GM12878 (cell line): Measurements from ENCODE around the gene RASGRP2. TPM values are rescaled to one million over a fixed set of nuclear protein-coding genes. Genes with fewer than 3 reads are reported as not detected.

Experiments
- ATF2 ChIP-seq: IDR thresholded peaks from 2 replicates; pipeline ENCODE4 v1.6.1; 2012; ENCODE audit warnings: low read length, inconsistent platforms
- ATF3 ChIP-seq: IDR thresholded peaks from 2 replicates; pipeline ENCODE4 v1.6.1; 2011; ENCODE audit warnings: low read depth, mild to moderate bottlenecking, low read length, moderate library complexity, borderline replicate concordance; ENCODE audit errors: extremely low read depth
- ATF7 ChIP-seq: fragments of 450-650 bp; IDR thresholded peaks from 2 replicates; pipeline ENCODE4 v1.6.1; 2016; ENCODE audit warnings: low read depth, mild to moderate bottlenecking
- BACH1 ChIP-seq: fragments of 450-650 bp; IDR thresholded peaks from 2 replicates; pipeline ENCODE4 v1.6.1; 2017; ENCODE audit warnings: mild to moderate bottlenecking, borderline replicate concordance
- BCL11A ChIP-seq: IDR thresholded peaks from 2 replicates; pipeline ENCODE4 v1.6.1; 2011; ENCODE audit warnings: low read depth, low read length
- E2F8 ChIP-seq: fragments of 450-650 bp; IDR thresholded peaks from 2 replicates; pipeline ENCODE4 v1.6.1; 2018; ENCODE audit warnings: mild to moderate bottlenecking, low read depth, moderate library complexity; ENCODE audit not compliant: partially characterized antibody
- HDAC6 ChIP-seq: fragments of 200-600 bp; sonication (generic); IDR thresholded peaks from one replicate; pipeline ENCODE4 v1.8.0; 2017; ENCODE audit warnings: antibody characterized with exemption; ENCODE audit not compliant: unreplicated experiment
- IKZF1 ChIP-seq: fragments of 450-650 bp; conservative IDR thresholded peaks from 2 replicates; pipeline ENCODE4 v1.6.1; 2017; ENCODE audit warnings: antibody characterized with exemption, mild to moderate bottlenecking
- IRF3 ChIP-seq: fragments of 450-650 bp; IDR thresholded peaks from 2 replicates; pipeline ENCODE4 v1.6.1; 2014; ENCODE audit warnings: mild to moderate bottlenecking
- MTA2 ChIP-seq: fragments of 450-650 bp; IDR thresholded peaks from 2 replicates; pipeline ENCODE4 v1.6.1; 2016; ENCODE audit warnings: low read depth, mild to moderate bottlenecking, moderate library complexity
- MTA3 ChIP-seq: IDR thresholded peaks from 2 replicates; pipeline ENCODE4 v1.6.1; 2012; ENCODE audit warnings: low read length, inconsistent platforms, borderline replicate concordance
- NKRF ChIP-seq: fragments of 450-650 bp; conservative IDR thresholded peaks from 2 replicates; pipeline ENCODE4 v1.6.1; 2017; ENCODE audit warnings: mild to moderate bottlenecking, moderate library complexity
- PML ChIP-seq: IDR thresholded peaks from 2 replicates; pipeline ENCODE4 v1.6.1; 2012; ENCODE audit warnings: low read length, inconsistent platforms
- POLR2A ChIP-seq: IDR thresholded peaks from 2 replicates; pipeline ENCODE4 v1.6.1; 2011; ENCODE audit warnings: low read depth, mild to moderate bottlenecking, low read length
- POLR2AphosphoS2 ChIP-seq: IDR thresholded peaks from 2 replicates; pipeline ENCODE4 v1.6.1; 2011; ENCODE audit warnings: low read depth, mild to moderate bottlenecking, low read length, improper control_type of control experiment, moderate library complexity
- SPI1 ChIP-seq: IDR thresholded peaks from 2 replicates; pipeline ENCODE4 v1.6.1; 2011; ENCODE audit warnings: low read depth, mild to moderate bottlenecking, low read length, moderate library complexity, borderline replicate concordance; ENCODE audit not compliant: insufficient read depth
- SREBF1 ChIP-seq: IDR thresholded peaks from 2 replicates; pipeline ENCODE4 v1.6.1; 2012; ENCODE audit warnings: mild to moderate bottlenecking, low read length
- SRF ChIP-seq, 2 experiments: IDR thresholded peaks; 2 replicates each; pipeline ENCODE4 v1.6.1; 2011; ENCODE audit warnings: low read depth in 2 of 2, low read length in 2 of 2, mild to moderate bottlenecking in 1 of 2, moderate library complexity in 1 of 2
- STAT1 ChIP-seq: fragments of 450-650 bp; conservative IDR thresholded peaks from 2 replicates; pipeline ENCODE4 v1.6.1; 2014; ENCODE audit warnings: antibody characterized with exemption, mild to moderate bottlenecking
- SUZ12 ChIP-seq: fragments of 200-600 bp; sonication (generic); IDR thresholded peaks from one replicate; pipeline ENCODE4 v1.6.1; 2018; ENCODE audit warnings: antibody characterized with exemption, mild to moderate bottlenecking; ENCODE audit not compliant: unreplicated experiment
- USF2 ChIP-seq: IDR thresholded peaks from 2 replicates; pipeline ENCODE4 v1.6.1; 2011; ENCODE audit warnings: low read depth, low read length, improper control_type of control experiment, borderline replicate concordance
- ZBED1 ChIP-seq: IDR thresholded peaks from 2 replicates; pipeline ENCODE4 v1.6.1; 2016; ENCODE audit warnings: borderline replicate concordance
- polyA plus RNA-seq, 11 experiments: library from polyadenylated mRNA; depleted of rRNA in 4 of 11; unstranded in 6 of 11; stranded (reverse) in 5 of 11; fragments of >200 nt; fragmentation: Nextera tagmentation in 4 of 11; fragmentation: Illumina TruSeq in 1 of 11; extraction: Ambion mirVana in 4 of 11; extraction: Trizol in 1 of 11; gene quantifications; 1 replicate in 1 of 11; 2 replicates in 10 of 11; pipeline versions ENCODE4 v1.2.1 to v1.2.3, GENCODE V29; 2011 to 2016; ENCODE audit warnings: inconsistent platforms in 2 of 11, missing spikeins in 2 of 11, low read depth in 1 of 11
- total RNA-seq, 4 experiments: library from RNA; depleted of rRNA in 3 of 4; stranded (reverse); fragments of >200 nt in 3 of 4; fragmentation: Illumina TruSeq in 1 of 4; extraction: Trizol in 1 of 4; gene quantifications; 2 replicates each; pipeline versions ENCODE4 v1.2.1 to v1.2.3, GENCODE V29; 2013 to 2021

RASGRP2 gene
- total and polyA plus RNA-seq, 10 of the 15 experiments (the other 5 are each of a cell fraction or from before 2014, with no cell fraction given) = 0.26 to 9.0 (median 5.4) TPM

GRCh38 chr11:64762674-64763525 lies 19.0 kb upstream of the RASGRP2 start (continued):
- TF ChIP-seq USF2 (no peak), SREBF1 (no peak), SPI1 (peak; percentile 41; the same call in 1 of the 2 replicates), POLR2A (peak; percentile 85), SUZ12 (no peak), ZBED1 (0 out of 2 replicates have a peak, but pooled peaks have one; percentile 22), MTA3 (no peak), IKZF1 (no peak), ATF7 (no peak), BACH1 (no peak), HDAC6 (no peak), NKRF (no peak), IRF3 (no peak), ATF3 (no peak), BCL11A (0 out of 2 replicates have a peak, but pooled peaks have one; percentile 7), E2F8 (no peak), POLR2AphosphoS2 (no peak; the same call in 1 of the 2 replicates), ATF2 (no peak), PML (peak; percentile 17; the same call in 1 of the 2 replicates), STAT1 (no peak), MTA2 (0 out of 2 replicates have a peak, but pooled peaks have one; percentile 14), SRF (IDR thresholded peaks at IDR 0.05; ENCODE audit: low read depth in 2 of 2, low read length in 2 of 2) (no peak)
